Measurements from ENCODE around the gene NXF3.

Gene NXF3

GRCh38 chrX:103098488-103098887 lies 5.5 kb upstream of the NXF3 start:
- no peaks in the 10 kb centered on the region for H3K36me3 ChIP-seq (ENCODE audit: low read length)
- no peak overlapping the region for H3K4me2 ChIP-seq (ENCODE audit: low read depth, low read length, poor library complexity, severe bottlenecking)
- no peaks in the 10 kb centered on the region for H3F3A ChIP-seq (ENCODE audit: insufficient read depth)
- no peak overlapping the region for H3K27ac ChIP-seq (ENCODE audit: low read depth, low read length)
- H3K9ac ChIP-seq (ENCODE audit: low read length), result no peak overlapping the region
- H2AFZ ChIP-seq (ENCODE audit: low read depth, low read length, severe bottlenecking), result no peak overlapping the region
- H4K20me1 ChIP-seq (ENCODE audit: low read depth, low read length), result no peaks in the 10 kb centered on the region
- H3K79me2 ChIP-seq (ENCODE audit: insufficient read depth, low read length), result no peaks in the 10 kb centered on the region
- TF ChIP-seq EZH2phosphoT487 (conservative IDR thresholded peaks at IDR 0.05; ENCODE audit: low read length), result no peak
- no peak for TF ChIP-seq CTCF (IDR thresholded peaks at IDR 0.05; ENCODE audit: insufficient read depth, low read length, poor library complexity, severe bottlenecking)
- no peak overlapping the region for H3K4me3 ChIP-seq (ENCODE audit: insufficient read depth, low read length, poor library complexity, severe bottlenecking)
- no peaks in the 10 kb centered on the region for H3K27me3 ChIP-seq (ENCODE audit: low read length)
- no peaks in the 10 kb centered on the region for H3K9me3 ChIP-seq (ENCODE audit: insufficient read depth, low read length)
- H3K9me2 ChIP-seq (replicated peaks; ENCODE audit: insufficient read depth, low read length), result no peaks in the 10 kb centered on the region

- no peaks in the 10 kb centered on the region for H3K9me2 ChIP-seq (replicated peaks; ENCODE audit: insufficient read depth, low read length)
- H3K9me3 ChIP-seq (ENCODE audit: insufficient read depth, low read length), result no peaks in the 10 kb centered on the region
- no peak overlapping the region for H3K9ac ChIP-seq (ENCODE audit: low read length)
- H3F3A ChIP-seq (ENCODE audit: insufficient read depth), result no peaks in the 10 kb centered on the region
- no peaks in the 10 kb centered on the region for H3K36me3 ChIP-seq (ENCODE audit: low read length)
- H3K27me3 ChIP-seq (ENCODE audit: low read length), result no peaks in the 10 kb centered on the region
- H4K20me1 ChIP-seq (ENCODE audit: low read depth, low read length), result no peaks in the 10 kb centered on the region
- no peaks in the 10 kb centered on the region for H3K79me2 ChIP-seq (ENCODE audit: insufficient read depth, low read length)
- H3K4me2 ChIP-seq (ENCODE audit: low read depth, low read length, poor library complexity, severe bottlenecking), result no peak overlapping the region
- TF ChIP-seq EZH2phosphoT487 (conservative IDR thresholded peaks at IDR 0.05; ENCODE audit: low read length) (no peak), CTCF (IDR thresholded peaks at IDR 0.05; ENCODE audit: insufficient read depth, low read length, poor library complexity, severe bottlenecking) (no peak)
- H2AFZ ChIP-seq (ENCODE audit: low read depth, low read length, severe bottlenecking), result no peak overlapping the region
- H3K4me3 ChIP-seq (ENCODE audit: insufficient read depth, low read length, poor library complexity, severe bottlenecking), result no peak overlapping the region
- H3K27ac ChIP-seq (ENCODE audit: low read depth, low read length), result no peak overlapping the region
Observed at GRCh38 chrX:103081051-103081450, 11.9 kb downstream of the NXF3 start.

- Histone ChIP-seq H3K9me3 (ENCODE audit: insufficient read depth, low read length) (no peaks in the 10 kb centered on the region), H3K27me3 (ENCODE audit: low read length) (no peaks in the 10 kb centered on the region), H2AFZ (ENCODE audit: low read depth, low read length, severe bottlenecking) (no peak overlapping the region), H4K20me1 (ENCODE audit: low read depth, low read length) (no peaks in the 10 kb centered on the region), H3K4me3 (ENCODE audit: insufficient read depth, low read length, poor library complexity, severe bottlenecking) (no peak overlapping the region), H3K9me2 (replicated peaks; ENCODE audit: insufficient read depth, low read length) (no peaks in the 10 kb centered on the region), H3F3A (ENCODE audit: insufficient read depth) (no peaks in the 10 kb centered on the region), H3K79me2 (ENCODE audit: insufficient read depth, low read length) (no peaks in the 10 kb centered on the region), H3K27ac (ENCODE audit: low read depth, low read length) (no peak overlapping the region), H3K36me3 (ENCODE audit: low read length) (no peaks in the 10 kb centered on the region), H3K4me2 (ENCODE audit: low read depth, low read length, poor library complexity, severe bottlenecking) (no peak overlapping the region), H3K9ac (ENCODE audit: low read length) (no peak overlapping the region)
- TF ChIP-seq EZH2phosphoT487 (conservative IDR thresholded peaks at IDR 0.05; ENCODE audit: low read length), result no peak
- no peak for TF ChIP-seq CTCF (IDR thresholded peaks at IDR 0.05; ENCODE audit: insufficient read depth, low read length, poor library complexity, severe bottlenecking)
Observed at GRCh38 chrX:103073467-103073866, 19.5 kb downstream of the NXF3 start.
